OCI-LY1 (cell line): ENCODE data around the gene OR5H1.
"Not testable (repeated sequence)": the region's sequence is repeated elsewhere in the genome, so short reads cannot be mapped to it uniquely, and the experiment has no call there.

Source experiments
- H2AFZ ChIP-seq: fragments of 200-600 bp; sonication (generic), shearing (Covaris generic); 2 replicates; pipeline ENCODE4 v1.6.0; 2014; ENCODE audit warnings: antibody characterized with exemption, mild to moderate bottlenecking, low read length
- H3F3A ChIP-seq: fragments of 200-600 bp; sonication (generic), shearing (Covaris generic); 2 replicates; pipeline ENCODE4 v1.6.0; 2014; ENCODE audit warnings: mild to moderate bottlenecking, antibody characterized with exemption, low read length, moderate library complexity; ENCODE audit not compliant: insufficient read depth
- H3K27ac ChIP-seq: fragments of 200-600 bp; sonication (generic); 2 replicates; pipeline ENCODE4 v1.5.1; 2014; ENCODE audit warnings: low read length, mixed run types, mild to moderate bottlenecking, low read depth; ENCODE audit not compliant: poor library complexity, severe bottlenecking
- H3K27me3 ChIP-seq: fragments of 200-600 bp; sonication (generic); 2 replicates; pipeline ENCODE4 v1.6.0; 2014; ENCODE audit warnings: antibody characterized with exemption, mild to moderate bottlenecking, low read length, moderate library complexity; ENCODE audit not compliant: insufficient read depth
- H3K36me3 ChIP-seq: fragments of 200-600 bp; sonication (generic); 2 replicates; pipeline ENCODE4 v1.6.1; 2014; ENCODE audit warnings: mild to moderate bottlenecking, antibody characterized with exemption, low read length, moderate library complexity, mixed read lengths; ENCODE audit not compliant: insufficient read depth
- H3K4me1 ChIP-seq: fragments of 200-600 bp; sonication (generic); 2 replicates; pipeline ENCODE4 v1.5.1; 2014; ENCODE audit warnings: mild to moderate bottlenecking, low read length, moderate library complexity; ENCODE audit not compliant: insufficient read depth, severe bottlenecking
- H3K4me2 ChIP-seq: fragments of 200-600 bp; sonication (generic), shearing (Covaris generic); 2 replicates; pipeline ENCODE4 v1.6.1; 2014; ENCODE audit warnings: low read length
- H3K4me3 ChIP-seq: fragments of 200-600 bp; sonication (generic); 2 replicates; pipeline ENCODE4 v1.5.1; 2014; ENCODE audit warnings: low read length, low read depth, mild to moderate bottlenecking, mixed read lengths; ENCODE audit not compliant: poor library complexity, severe bottlenecking
- H3K79me2 ChIP-seq: fragments of 200-600 bp; shearing (Covaris generic); 2 replicates; pipeline ENCODE4 v1.6.1; 2016; ENCODE audit warnings: mixed run types, low read length, mixed read lengths; ENCODE audit not compliant: insufficient read depth
- H3K9ac ChIP-seq: fragments of 200-600 bp; sonication (generic), shearing (Covaris generic); 2 replicates; pipeline ENCODE4 v1.6.1; 2014; ENCODE audit warnings: mild to moderate bottlenecking, low read length, mixed read lengths
- H3K9me2 ChIP-seq: fragments of 200-600 bp; sonication (generic), shearing (Covaris generic); 2 replicates; pipeline ENCODE4 v1.6.1; 2014; ENCODE audit warnings: low read depth, mild to moderate bottlenecking, low read length, mixed read lengths
- H3K9me3 ChIP-seq: fragments of 200-600 bp; shearing (Covaris generic); 2 replicates; pipeline ENCODE4 v1.6.1; 2014; ENCODE audit warnings: low read length, mixed read lengths
- H4K20me1 ChIP-seq: fragments of 200-600 bp; sonication (generic), shearing (Covaris generic); 2 replicates; pipeline ENCODE4 v1.6.0; 2016; ENCODE audit warnings: mild to moderate bottlenecking, low read length; ENCODE audit not compliant: insufficient read depth
- EZH2 ChIP-seq: fragments of 200-600 bp; sonication (generic), shearing (Covaris generic); IDR thresholded peaks from 2 replicates; pipeline ENCODE4 v1.8.0; 2017; ENCODE audit warnings: borderline replicate concordance, mixed run types, mild to moderate bottlenecking, antibody characterized with exemption, low read length, moderate library complexity, mixed read lengths
- TF ChIP-seq, protein P1 (sequence below): fragments of 200-600 bp; sonication (generic), shearing (Covaris generic); IDR thresholded peaks from 2 replicates; pipeline ENCODE4 v1.5.1; 2017; ENCODE audit warnings: mild to moderate bottlenecking, antibody characterized with exemption, low read length, moderate library complexity, mixed read lengths

The OR5H1 gene

DNA sequence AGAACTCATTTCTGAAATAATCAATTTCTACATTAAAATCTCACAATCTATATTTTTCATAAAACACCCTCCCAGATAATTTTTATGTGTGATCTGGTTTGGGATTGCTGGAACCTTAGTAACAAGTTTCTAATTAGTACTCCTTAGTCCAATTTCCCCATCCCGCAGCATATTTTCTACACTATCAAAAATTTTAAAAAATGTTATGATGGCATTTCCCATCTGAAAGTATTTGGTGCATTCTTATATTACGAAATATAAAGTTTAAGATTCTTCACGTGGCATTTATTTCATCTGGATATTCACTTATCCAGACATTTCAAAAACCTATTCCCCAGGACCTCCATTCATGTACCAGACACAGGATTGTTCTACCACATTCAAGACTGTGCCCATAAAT is 18.2 kb downstream of the OR5H1 start:
- no peaks in the 10 kb centered on the region for H3K9me3 ChIP-seq
- no peak overlapping the region for H2AFZ ChIP-seq
- H3K4me1 ChIP-seq: no peaks in the 10 kb centered on the region
- H3F3A ChIP-seq: no peaks in the 10 kb centered on the region
- no peak overlapping the region for H3K27ac ChIP-seq
- H3K27me3 ChIP-seq: no peaks in the 10 kb centered on the region
- no peak for TF ChIP-seq EZH2
- TF ChIP-seq, protein P1, sequence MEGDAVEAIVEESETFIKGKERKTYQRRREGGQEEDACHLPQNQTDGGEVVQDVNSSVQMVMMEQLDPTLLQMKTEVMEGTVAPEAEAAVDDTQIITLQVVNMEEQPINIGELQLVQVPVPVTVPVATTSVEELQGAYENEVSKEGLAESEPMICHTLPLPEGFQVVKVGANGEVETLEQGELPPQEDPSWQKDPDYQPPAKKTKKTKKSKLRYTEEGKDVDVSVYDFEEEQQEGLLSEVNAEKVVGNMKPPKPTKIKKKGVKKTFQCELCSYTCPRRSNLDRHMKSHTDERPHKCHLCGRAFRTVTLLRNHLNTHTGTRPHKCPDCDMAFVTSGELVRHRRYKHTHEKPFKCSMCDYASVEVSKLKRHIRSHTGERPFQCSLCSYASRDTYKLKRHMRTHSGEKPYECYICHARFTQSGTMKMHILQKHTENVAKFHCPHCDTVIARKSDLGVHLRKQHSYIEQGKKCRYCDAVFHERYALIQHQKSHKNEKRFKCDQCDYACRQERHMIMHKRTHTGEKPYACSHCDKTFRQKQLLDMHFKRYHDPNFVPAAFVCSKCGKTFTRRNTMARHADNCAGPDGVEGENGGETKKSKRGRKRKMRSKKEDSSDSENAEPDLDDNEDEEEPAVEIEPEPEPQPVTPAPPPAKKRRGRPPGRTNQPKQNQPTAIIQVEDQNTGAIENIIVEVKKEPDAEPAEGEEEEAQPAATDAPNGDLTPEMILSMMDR: no peak
- no peaks in the 10 kb centered on the region for H3K9me2 ChIP-seq
- H3K79me2 ChIP-seq: no peaks in the 10 kb centered on the region
- H3K4me2 ChIP-seq: no peak overlapping the region
- H3K9ac ChIP-seq: no peak overlapping the region
- H3K4me3 ChIP-seq: no peak overlapping the region
- no peaks in the 10 kb centered on the region for H4K20me1 ChIP-seq
- H3K36me3 ChIP-seq: no peaks in the 10 kb centered on the region

DNA sequence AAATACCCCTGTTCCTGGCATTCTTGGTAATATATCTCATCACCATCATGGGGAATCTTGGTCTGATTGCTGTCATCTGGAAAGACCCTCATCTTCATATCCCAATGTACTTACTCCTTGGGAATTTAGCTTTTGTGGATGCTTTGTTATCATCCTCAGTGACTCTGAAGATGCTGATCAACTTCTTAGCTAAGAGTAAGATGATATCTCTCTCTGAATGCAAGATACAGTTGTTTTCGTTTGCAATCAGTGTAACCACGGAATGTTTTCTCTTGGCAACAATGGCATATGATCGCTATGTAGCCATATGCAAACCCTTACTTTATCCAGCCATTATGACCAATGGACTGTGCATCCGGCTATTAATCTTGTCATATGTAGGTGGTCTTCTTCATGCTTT is 18.9 kb downstream of the OR5H1 start:
- not testable (repeated sequence) for H3K27me3 ChIP-seq, H3K9me2 ChIP-seq

DNA sequence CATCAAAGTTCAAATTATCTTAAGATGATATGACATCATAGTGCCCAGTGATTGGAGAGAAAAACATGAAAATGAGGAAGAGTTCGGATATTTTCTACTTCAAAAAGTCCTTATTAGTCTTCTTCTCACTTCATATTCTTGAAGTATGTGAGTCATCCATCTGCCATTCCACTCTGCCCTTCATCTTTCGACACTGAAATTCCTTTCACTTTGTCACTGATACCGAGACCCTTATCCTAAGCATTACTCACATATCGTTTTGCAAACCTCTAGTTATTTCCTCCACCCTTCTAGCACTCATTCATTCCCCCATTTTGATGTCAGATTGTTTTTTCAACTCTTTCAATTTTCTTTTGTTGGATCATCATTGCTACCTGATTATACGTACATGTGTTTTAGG is 20.7 kb downstream of the OR5H1 start:
- no peaks in the 10 kb centered on the region for H3K4me1 ChIP-seq
- no peaks in the 10 kb centered on the region for H3K27me3 ChIP-seq
- H3K36me3 ChIP-seq: no peaks in the 10 kb centered on the region
- no peak overlapping the region for H2AFZ ChIP-seq
- H3F3A ChIP-seq: no peaks in the 10 kb centered on the region
- H3K4me3 ChIP-seq: no peak overlapping the region
- H3K4me2 ChIP-seq: no peak overlapping the region
- no peaks in the 10 kb centered on the region for H3K9me3 ChIP-seq
- H4K20me1 ChIP-seq: no peaks in the 10 kb centered on the region
- no peak overlapping the region for H3K27ac ChIP-seq
- H3K9me2 ChIP-seq: no peaks in the 10 kb centered on the region
- H3K9ac ChIP-seq: no peak overlapping the region
- TF ChIP-seq, protein P1: no peak
- no peak for TF ChIP-seq EZH2
- no peaks in the 10 kb centered on the region for H3K79me2 ChIP-seq

More for the DNA sequence above, 18.9 kb downstream of the OR5H1 start:
- not testable (repeated sequence) for H3K4me2 ChIP-seq, H3K79me2 ChIP-seq, H3K4me3 ChIP-seq, H3K9me3 ChIP-seq, H3F3A ChIP-seq, H3K27ac ChIP-seq, H3K9ac ChIP-seq, H3K36me3 ChIP-seq, H3K4me1 ChIP-seq, H2AFZ ChIP-seq, H4K20me1 ChIP-seq

DNA sequence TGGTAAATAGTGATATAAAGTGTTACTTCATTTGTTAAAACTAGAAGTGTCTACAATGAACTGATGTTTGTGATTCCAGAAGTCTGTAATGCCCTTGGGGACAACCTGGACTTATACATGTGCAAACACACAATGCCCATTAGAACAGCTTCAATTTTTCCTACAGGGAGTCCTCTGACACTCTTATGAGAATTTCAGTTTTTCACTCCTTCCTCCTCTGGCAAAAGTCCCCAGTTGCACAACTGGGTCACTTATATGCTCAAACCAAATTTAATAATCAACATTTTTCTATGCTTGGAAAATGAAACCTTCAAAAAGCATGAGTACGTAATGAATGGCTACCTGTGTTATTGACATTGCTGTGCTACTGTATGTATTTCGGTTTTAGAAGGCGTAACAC is 35.9 kb downstream of the OR5H1 start, which contains the start of gene OR5H15:
Gene OR5H15 (plus strand): TSS at position 301 of the 400 bp plus-strand sequence. CDS start 2,004 bp downstream, outside the sequence.
- Histone ChIP-seq H3K36me3 (no peaks in the 10 kb centered on the region), H3K4me3 (no peak within 1 kb of the TSS), H3K9me2 (no peaks in the 10 kb centered on the region), H3K9me3 (no peaks in the 10 kb centered on the region), H3K9ac (no peak within 1 kb of the TSS), H3K27ac (no peak within 1 kb of the TSS), H2AFZ (no peak within 1 kb of the TSS), H3K79me2 (no peaks in the 10 kb centered on the region), H3K27me3 (peaks cover 5% of the 10 kb centered on the region), H4K20me1 (no peaks in the 10 kb centered on the region), H3K4me2 (no peak within 1 kb of the TSS), H3K4me1 (no peaks in the 10 kb centered on the region), H3F3A (no peaks in the 10 kb centered on the region)
- TF ChIP-seq EZH2: no peak
- TF ChIP-seq, protein P1: no peak
